ENCODE data around the gene ARMH1.
"Not testable (repeated sequence)": the region's sequence is repeated elsewhere in the genome, so short reads cannot be mapped to it uniquely, and the experiment has no call there.

Gene ARMH1

GRCh38 chr1:44724955-44725698 is 50.6 kb downstream of the ARMH1 start:
- no peak for DNase-seq (ENCODE audit: low read depth in 1 of 2, low spot score in 1 of 2)
- in situ Hi-C loops (cut with HindIII; ENCODE audit: low pct_unique_long_range_greater_than_20kb, low sequenced_read_pairs) = no loop called here
- no peak for TF ChIP-seq JUND (IDR thresholded peaks at IDR 0.05; ENCODE audit: low read depth)

- peak; percentile 50 to 96 for DNase-seq (ENCODE audit: low read depth in 1 of 2, low spot score in 1 of 2)
- in situ Hi-C loops (cut with HindIII; ENCODE audit: low pct_unique_long_range_greater_than_20kb, low sequenced_read_pairs) = no loop called here
- peak; percentile 85 for TF ChIP-seq JUND (IDR thresholded peaks at IDR 0.05; ENCODE audit: low read depth)
Observed at GRCh38 chr1:44730741-44731512, 56.4 kb downstream of the ARMH1 start, which contains the start of gene RNU5D-1. RNU5D-1 (minus strand) TSS chr1:44731170.

- in situ Hi-C loops (cut with HindIII; ENCODE audit: low pct_unique_long_range_greater_than_20kb, low sequenced_read_pairs) = no loop called here
- no peak for TF ChIP-seq JUND (IDR thresholded peaks at IDR 0.05; ENCODE audit: low read depth)
- DNase-seq (ENCODE audit: low read depth in 1 of 2, low spot score in 1 of 2) = no peak
Observed at GRCh38 chr1:44733365-44733764, 58.9 kb downstream of the ARMH1 start.

- DNase-seq (ENCODE audit: low read depth in 1 of 2, low spot score in 1 of 2) = no peak
- no peak for TF ChIP-seq JUND (IDR thresholded peaks at IDR 0.05; ENCODE audit: low read depth)
- in situ Hi-C loops (cut with HindIII; ENCODE audit: low pct_unique_long_range_greater_than_20kb, low sequenced_read_pairs) = no loop called here
Observed at GRCh38 chr1:44733784-44734183, 59.3 kb downstream of the ARMH1 start.

GRCh38 chr1:44735992-44736391 is 61.5 kb downstream of the ARMH1 start:
- no peak for TF ChIP-seq JUND (IDR thresholded peaks at IDR 0.05; ENCODE audit: low read depth)
- no peak for DNase-seq (ENCODE audit: low read depth in 1 of 2, low spot score in 1 of 2)
- in situ Hi-C loops (cut with HindIII; ENCODE audit: low pct_unique_long_range_greater_than_20kb, low sequenced_read_pairs) = no loop called here

GRCh38 chr1:44738953-44739306 is 64.4 kb downstream of the ARMH1 start:
- in situ Hi-C loops (cut with HindIII; ENCODE audit: low pct_unique_long_range_greater_than_20kb, low sequenced_read_pairs); DNase-seq (ENCODE audit: low read depth in 1 of 2, low spot score in 1 of 2): not testable (repeated sequence)

GRCh38 chr1:44739307-44740178 is 65.0 kb downstream of the ARMH1 start, which contains the start of gene KIF2C:
KIF2C (plus strand) TSS chr1:44739837; CDS start chr1:44739933, 96 bp downstream.
- in situ Hi-C loops (cut with HindIII; ENCODE audit: low pct_unique_long_range_greater_than_20kb, low sequenced_read_pairs) = no loop called here

GRCh38 chr1:44740179-44740617 is 65.7 kb downstream of the ARMH1 start:
- peak in 1 of 2 experiments; percentile 12 for DNase-seq (ENCODE audit: low read depth in 1 of 2, low spot score in 1 of 2)
- TF ChIP-seq JUND (IDR thresholded peaks at IDR 0.05; ENCODE audit: low read depth) = no peak
- in situ Hi-C loops (cut with HindIII; ENCODE audit: low pct_unique_long_range_greater_than_20kb, low sequenced_read_pairs) = no loop called here

More at GRCh38 chr1:44739307-44740178, 65.0 kb downstream of the ARMH1 start, which contains the start of gene KIF2C:
- DNase-seq (ENCODE audit: low read depth in 1 of 2, low spot score in 1 of 2) = peak; percentile 91 to 95
- TF ChIP-seq JUND (IDR thresholded peaks at IDR 0.05; ENCODE audit: low read depth) = no peak

GRCh38 chr1:44743211-44743610 is 68.7 kb downstream of the ARMH1 start:
- no peak for DNase-seq (ENCODE audit: low read depth in 1 of 2, low spot score in 1 of 2)
- in situ Hi-C loops (cut with HindIII; ENCODE audit: low pct_unique_long_range_greater_than_20kb, low sequenced_read_pairs) = no loop called here
- TF ChIP-seq JUND (IDR thresholded peaks at IDR 0.05; ENCODE audit: low read depth) = no peak

- in situ Hi-C loops (cut with HindIII; ENCODE audit: low pct_unique_long_range_greater_than_20kb, low sequenced_read_pairs) = no loop called here
- TF ChIP-seq JUND (IDR thresholded peaks at IDR 0.05; ENCODE audit: low read depth) = no peak
- no peak for DNase-seq (ENCODE audit: low read depth in 1 of 2, low spot score in 1 of 2)
Observed at GRCh38 chr1:44747878-44748277, 73.4 kb downstream of the ARMH1 start.

GRCh38 chr1:44757420-44757819 is 82.9 kb downstream of the ARMH1 start:
- no peak for DNase-seq (ENCODE audit: low read depth in 1 of 2, low spot score in 1 of 2)
- no peak for TF ChIP-seq JUND (IDR thresholded peaks at IDR 0.05; ENCODE audit: low read depth)
- in situ Hi-C loops (cut with HindIII; ENCODE audit: low pct_unique_long_range_greater_than_20kb, low sequenced_read_pairs) = no loop called here

- in situ Hi-C loops (cut with HindIII; ENCODE audit: low pct_unique_long_range_greater_than_20kb, low sequenced_read_pairs) = no loop called here
- DNase-seq (ENCODE audit: low read depth in 1 of 2, low spot score in 1 of 2) = no peak
- TF ChIP-seq JUND (IDR thresholded peaks at IDR 0.05; ENCODE audit: low read depth) = no peak
Observed at GRCh38 chr1:44759077-44759476, 84.6 kb downstream of the ARMH1 start.
